Measurements from ENCODE around the gene PLA2G4A. TPM values are rescaled to one million over a fixed set of nuclear protein-coding genes. Genes with fewer than 3 reads are reported as not detected.

The PLA2G4A gene
- total and polyA plus RNA-seq, 12 donors, result 4.2 to 53.1 (median 14.9) TPM

- DNase-seq, result no peak
- Histone ChIP-seq H3K27ac (no peak overlapping the region), H3K27me3 (no peaks in the 10 kb centered on the region), H3K9me3 (replicated peaks in 1 of 3) (no peaks in the 10 kb centered on the region), H3K4me3 (no peak overlapping the region), H3K36me3 (replicated peaks in 1 of 2) (no peaks in the 10 kb centered on the region), H3K4me1 (replicated peaks in 1 of 2) (peaks cover 0 to 5% of the 10 kb centered on the region in 2 donors)
- intact Hi-C loops (cut with DNase I), result no loop called here
- TF ChIP-seq CTCF (IDR thresholded peaks at IDR 0.05) (no peak), POLR2A (IDR thresholded peaks at IDR 0.05) (no peak)
- WGBS, 4 donors, result 53 to 69% (median 63%) methylated on average over 1 of the region's 1 CpG
These were observed 168.1 kb downstream of the PLA2G4A start for GRCh38 chr1:186996816-186997215.

GRCh38 chr1:186997877-186998276 lies 169.1 kb downstream of the PLA2G4A start:
- intact Hi-C loops (cut with DNase I), result no loop called here
- H3K36me3 ChIP-seq (replicated peaks in 1 of 2), result no peaks in the 10 kb centered on the region
- peaks cover 0 to 5% of the 10 kb centered on the region in 2 donors for H3K4me1 ChIP-seq (replicated peaks in 1 of 2)
- no peak for TF ChIP-seq CTCF (IDR thresholded peaks at IDR 0.05)
- no peak for TF ChIP-seq POLR2A (IDR thresholded peaks at IDR 0.05)
- no peaks in the 10 kb centered on the region for H3K27me3 ChIP-seq
- H3K9me3 ChIP-seq (replicated peaks in 1 of 3), result no peaks in the 10 kb centered on the region
- H3K27ac ChIP-seq, result no peak overlapping the region
- no peak for DNase-seq
- no peak overlapping the region for H3K4me3 ChIP-seq
- 32 to 50% (median 40%) methylated on average over 1 of the region's 1 CpG for WGBS, 4 donors

- no peak for DNase-seq
- TF ChIP-seq CTCF (IDR thresholded peaks at IDR 0.05), result no peak
- Histone ChIP-seq H3K36me3 (replicated peaks in 1 of 2) (no peaks in the 10 kb centered on the region), H3K4me1 (replicated peaks in 1 of 2) (peaks cover 0 to 5% of the 10 kb centered on the region in 2 donors), H3K27ac (no peak overlapping the region), H3K9me3 (replicated peaks in 1 of 3) (no peaks in the 10 kb centered on the region), H3K27me3 (no peaks in the 10 kb centered on the region), H3K4me3 (no peak overlapping the region)
- intact Hi-C loops (cut with DNase I), result no loop called here
- 78% methylated on average over 6 of the region's 6 CpGs for WGBS, 4 donors
These were observed 170.8 kb downstream of the PLA2G4A start for GRCh38 chr1:186999506-186999905.

GRCh38 chr1:187001198-187001889 lies 172.6 kb downstream of the PLA2G4A start:
- Histone ChIP-seq H3K27me3 (no peaks in the 10 kb centered on the region), H3K4me3 (no peak overlapping the region), H3K27ac (no peak overlapping the region), H3K36me3 (replicated peaks in 1 of 2) (no peaks in the 10 kb centered on the region), H3K9me3 (replicated peaks in 1 of 3) (no peaks in the 10 kb centered on the region), H3K4me1 (replicated peaks in 1 of 2) (peaks cover 0 to 5% of the 10 kb centered on the region in 2 donors)
- DNase-seq, result peak in 3 of 7 donors; percentile 13 to 21 (median 13)
- intact Hi-C loops (cut with DNase I), result no loop called here
- WGBS, 4 donors, result 45 to 55% (median 46%) methylated on average over 4 of the region's 4 CpGs
- TF ChIP-seq POLR2A (IDR thresholded peaks at IDR 0.05) (no peak), CTCF (IDR thresholded peaks at IDR 0.05) (no peak)

Data from adrenal gland (tissue), 12 donors.